Testis (tissue), 3 donors: ENCODE measurements around the gene MMP25. TPM values are rescaled to one million over a fixed set of nuclear protein-coding genes. Genes with fewer than 3 reads are reported as not detected.

ENCODE experiments used
- DNase-seq: peaks from one replicate; pipeline ENCODE4 v3.0.0-alpha.2; 2019
- H3K27ac ChIP-seq, 2 donors: fragments of 200-600 bp; sonication (generic); one replicate each; pipeline ENCODE4 v1.5.1; 2019
- H3K27me3 ChIP-seq: fragments of 200-600 bp; sonication (generic); one replicate; pipeline ENCODE4 v1.5.1; 2019
- H3K36me3 ChIP-seq: fragments of 200-600 bp; sonication (generic); one replicate; pipeline ENCODE4 v1.5.1; 2017; ENCODE audit warnings: low read depth; ENCODE audit errors: missing control alignments
- H3K4me1 ChIP-seq: fragments of 200-600 bp; sonication (generic); one replicate; pipeline ENCODE4 v1.5.1; 2019
- H3K4me3 ChIP-seq, 2 donors: fragments of 200-600 bp; sonication (generic); one replicate each; pipeline ENCODE4 v1.5.1; 2017 to 2019
- H3K9me3 ChIP-seq: fragments of 200-600 bp; sonication (generic); one replicate; pipeline ENCODE4 v1.5.1; 2017
- POLR2A ChIP-seq: fragments of 450-650 bp; IDR thresholded peaks from one replicate; pipeline ENCODE4 v1.6.1; 2017; ENCODE audit warnings: antibody characterized with exemption, mild to moderate bottlenecking, moderate library complexity
- WGBS, 2 donors: methylation state at CpG; one replicate each; pipeline ENCODE4 v1.1.5; 2018; 5-methylcytosine and 5-hydroxymethylcytosine counted together
- intact Hi-C: fragments of 100-400 bp; cut with DNase I; formaldehyde crosslinking; loops from one replicate; pipeline ENCODE4 v1.15.1; 2023; ENCODE audit warnings: low total_unique reads
- polyA plus RNA-seq: library from polyadenylated mRNA; stranded (reverse); fragments of 350-450 nt; fragmentation: Illumina TruSeq; extraction: RNeasy Lipid Tissue Mini Kit (QIAGEN cat#74804); gene quantifications from one replicate; pipeline ENCODE4 v1.2.3, GENCODE V29; 2014; ENCODE audit warnings: low read depth, low replicate concordance; ENCODE audit not compliant: insufficient read depth
- total RNA-seq, 2 donors: library from RNA; depleted of rRNA; stranded (reverse); fragments of >200 nt; gene quantifications; one replicate each; pipeline ENCODE4 v1.2.3, GENCODE V29; 2016
- TF ChIP-seq, protein P1 (sequence below), 3 experiments: fragments of 450-650 bp in 2 of 3; fragments of 200-600 bp in 1 of 3; sonication (generic) in 1 of 3; IDR thresholded peaks; one replicate each; pipeline ENCODE4 v1.5.1; 2016 to 2019; ENCODE audit warnings: antibody characterized with exemption in 3 of 3, mild to moderate bottlenecking in 2 of 3, moderate library complexity in 1 of 3

MMP25 gene
- total and polyA plus RNA-seq, 3 donors from 2014 or later = 0.53 to 1.5 (median 0.62) TPM

DNA sequence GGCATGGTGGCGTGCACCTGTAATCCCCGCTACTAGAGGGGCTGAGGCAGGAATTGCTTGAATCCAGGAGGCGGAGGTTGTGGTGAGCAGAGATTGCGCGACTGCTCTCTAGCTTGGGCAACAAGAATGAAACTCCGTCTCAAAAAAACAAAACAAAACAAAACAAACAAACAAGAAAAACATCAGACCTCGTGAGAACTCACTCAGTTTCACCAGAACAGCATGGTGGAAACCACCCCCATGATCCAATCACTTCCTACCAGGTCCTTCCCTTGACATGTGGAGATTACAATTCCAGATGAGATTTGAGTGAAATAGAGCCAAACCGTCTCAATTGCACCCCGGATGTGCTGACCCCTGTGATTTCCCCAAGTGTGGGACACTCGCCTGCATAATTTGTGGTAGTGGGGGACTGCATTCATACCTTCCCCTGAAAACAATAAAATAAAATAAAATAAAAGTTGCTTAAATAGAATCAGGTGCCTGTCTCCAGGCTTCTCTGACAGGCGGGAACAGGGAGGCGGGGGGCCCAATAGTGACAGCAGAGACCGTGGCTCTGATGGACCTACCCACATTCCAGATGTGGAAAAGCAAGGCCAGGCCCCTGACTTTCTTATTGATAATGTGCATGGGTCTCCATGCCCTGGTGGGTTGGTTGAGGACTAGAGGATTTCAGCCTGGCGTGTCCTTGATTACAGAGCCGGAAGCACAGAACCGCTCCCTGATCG lies 39.7 kb downstream of the MMP25 start:
- no peak for TF ChIP-seq POLR2A
- TF ChIP-seq, protein P1, sequence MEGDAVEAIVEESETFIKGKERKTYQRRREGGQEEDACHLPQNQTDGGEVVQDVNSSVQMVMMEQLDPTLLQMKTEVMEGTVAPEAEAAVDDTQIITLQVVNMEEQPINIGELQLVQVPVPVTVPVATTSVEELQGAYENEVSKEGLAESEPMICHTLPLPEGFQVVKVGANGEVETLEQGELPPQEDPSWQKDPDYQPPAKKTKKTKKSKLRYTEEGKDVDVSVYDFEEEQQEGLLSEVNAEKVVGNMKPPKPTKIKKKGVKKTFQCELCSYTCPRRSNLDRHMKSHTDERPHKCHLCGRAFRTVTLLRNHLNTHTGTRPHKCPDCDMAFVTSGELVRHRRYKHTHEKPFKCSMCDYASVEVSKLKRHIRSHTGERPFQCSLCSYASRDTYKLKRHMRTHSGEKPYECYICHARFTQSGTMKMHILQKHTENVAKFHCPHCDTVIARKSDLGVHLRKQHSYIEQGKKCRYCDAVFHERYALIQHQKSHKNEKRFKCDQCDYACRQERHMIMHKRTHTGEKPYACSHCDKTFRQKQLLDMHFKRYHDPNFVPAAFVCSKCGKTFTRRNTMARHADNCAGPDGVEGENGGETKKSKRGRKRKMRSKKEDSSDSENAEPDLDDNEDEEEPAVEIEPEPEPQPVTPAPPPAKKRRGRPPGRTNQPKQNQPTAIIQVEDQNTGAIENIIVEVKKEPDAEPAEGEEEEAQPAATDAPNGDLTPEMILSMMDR (IDR thresholded peaks at IDR 0.05) = no peak
- H3K27ac ChIP-seq = peak overlapping the region in 1 of 2 donors; percentile 66
- peaks cover 20% of the 10 kb centered on the region for H3K4me1 ChIP-seq
- no peak for DNase-seq
- H3K4me3 ChIP-seq = no peak overlapping the region
- WGBS, 2 donors = 82 to 85% methylated on average over 17 of the region's 17 CpGs
- intact Hi-C loops = no loop called here
- H3K27me3 ChIP-seq = no peaks in the 10 kb centered on the region
- no peaks in the 10 kb centered on the region for H3K9me3 ChIP-seq
- no peaks in the 10 kb centered on the region for H3K36me3 ChIP-seq

DNA sequence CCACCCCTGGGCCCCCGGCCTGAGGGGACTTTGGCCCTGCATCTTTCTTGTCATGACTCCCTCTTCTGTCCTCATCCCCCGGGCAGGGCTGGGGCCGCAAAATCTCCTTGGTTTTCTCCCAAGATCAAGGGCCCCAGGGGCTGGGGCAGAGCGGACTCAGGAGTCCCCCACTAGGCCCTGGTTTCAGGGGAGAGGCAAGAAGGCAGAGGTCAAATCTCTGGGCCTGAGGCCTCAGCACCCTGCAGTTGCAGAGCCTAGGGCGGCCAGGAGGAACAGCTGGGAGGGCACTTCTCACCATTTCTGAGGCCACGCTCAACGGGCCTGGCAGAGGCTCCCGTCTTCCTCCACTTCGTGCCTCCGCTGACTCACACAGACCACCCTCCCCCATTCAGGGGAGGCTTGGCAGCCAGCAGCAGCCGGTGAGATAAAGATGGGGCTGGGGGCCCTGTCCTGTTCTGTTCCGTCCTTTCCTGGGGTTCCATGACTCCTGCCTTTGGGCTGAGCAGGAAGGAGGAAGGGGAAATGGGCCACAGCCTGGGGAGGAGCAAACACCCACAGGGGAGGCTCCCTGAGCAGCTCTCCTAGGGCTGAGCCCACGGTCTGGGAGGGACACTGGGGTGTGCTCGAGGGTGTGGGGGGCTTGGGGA lies 40.4 kb downstream of the MMP25 start:
- Histone ChIP-seq H3K4me1 (peaks cover 20% of the 10 kb centered on the region), H3K9me3 (no peaks in the 10 kb centered on the region), H3K27me3 (no peaks in the 10 kb centered on the region), H3K36me3 (no peaks in the 10 kb centered on the region), H3K27ac (peak overlapping the region; percentile 20 to 66), H3K4me3 (no peak overlapping the region)
- intact Hi-C loops = no loop called here
- no peak for DNase-seq
- WGBS, 2 donors = 61 to 72% methylated on average over 7 to 13 of the region's 14 CpGs
- no peak for TF ChIP-seq POLR2A
- TF ChIP-seq, protein P1 (IDR thresholded peaks at IDR 0.05) = no peak

DNA sequence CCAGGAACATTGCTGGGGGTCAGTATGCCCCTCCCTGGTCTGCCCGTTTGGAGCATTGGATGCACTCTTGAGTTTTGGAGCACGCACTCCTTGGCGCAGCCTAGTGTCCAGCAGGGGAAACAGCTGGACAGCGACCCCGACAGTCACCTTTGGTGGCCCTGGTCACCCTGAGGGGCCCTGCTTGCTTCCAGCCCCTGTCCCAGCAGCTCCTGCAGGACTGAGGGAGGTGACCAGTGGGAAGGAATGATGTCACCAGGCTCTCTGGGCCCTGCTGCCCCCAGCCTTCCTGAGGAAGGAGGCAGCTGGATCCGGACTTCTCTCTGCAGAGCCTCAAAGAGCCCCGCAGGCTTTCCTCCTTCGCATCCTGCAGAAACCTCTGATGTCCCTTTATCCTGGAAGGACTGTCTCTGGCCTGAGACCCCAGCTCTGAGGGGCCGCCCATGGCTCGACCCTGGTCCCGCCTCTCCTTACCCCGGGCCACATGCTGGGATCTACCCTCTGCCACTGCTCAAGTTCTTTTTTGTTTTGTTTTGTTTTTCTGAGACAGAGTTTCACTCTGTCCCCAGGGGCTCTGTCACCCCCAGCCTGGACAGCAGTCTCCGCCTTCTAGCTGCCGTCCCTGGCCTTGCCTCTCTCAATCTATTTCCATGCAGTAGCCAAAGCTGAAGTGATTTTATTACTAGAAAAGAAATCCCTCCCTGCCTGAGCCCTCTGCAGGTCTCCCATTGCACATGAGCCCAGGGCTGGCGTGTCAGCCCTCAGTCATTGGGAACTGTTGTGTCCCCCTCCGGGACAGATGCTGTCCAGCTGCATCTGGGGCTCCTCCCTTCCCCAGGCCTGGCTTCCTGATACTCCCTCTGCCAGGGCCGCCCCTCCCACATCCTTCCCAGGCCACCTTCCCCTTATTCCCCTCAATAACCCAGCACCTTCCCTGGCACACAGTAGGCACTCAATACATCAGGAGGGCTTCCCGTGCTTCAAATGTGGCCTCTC lies 41.2 kb downstream of the MMP25 start:
- no peaks in the 10 kb centered on the region for H3K36me3 ChIP-seq
- TF ChIP-seq, protein P1 (IDR thresholded peaks at IDR 0.05) = peak in 1 of 3 experiments; percentile 7
- no peak for TF ChIP-seq POLR2A
- DNase-seq = no peak
- WGBS, 2 donors = 64 to 73% methylated on average over 12 to 16 of the region's 18 CpGs
- H3K4me1 ChIP-seq = peaks cover 20% of the 10 kb centered on the region
- intact Hi-C loops = no loop called here
- peak overlapping the region in 1 of 2 donors; percentile 66 for H3K27ac ChIP-seq
- H3K27me3 ChIP-seq = no peaks in the 10 kb centered on the region
- H3K9me3 ChIP-seq = no peaks in the 10 kb centered on the region
- no peak overlapping the region for H3K4me3 ChIP-seq

DNA sequence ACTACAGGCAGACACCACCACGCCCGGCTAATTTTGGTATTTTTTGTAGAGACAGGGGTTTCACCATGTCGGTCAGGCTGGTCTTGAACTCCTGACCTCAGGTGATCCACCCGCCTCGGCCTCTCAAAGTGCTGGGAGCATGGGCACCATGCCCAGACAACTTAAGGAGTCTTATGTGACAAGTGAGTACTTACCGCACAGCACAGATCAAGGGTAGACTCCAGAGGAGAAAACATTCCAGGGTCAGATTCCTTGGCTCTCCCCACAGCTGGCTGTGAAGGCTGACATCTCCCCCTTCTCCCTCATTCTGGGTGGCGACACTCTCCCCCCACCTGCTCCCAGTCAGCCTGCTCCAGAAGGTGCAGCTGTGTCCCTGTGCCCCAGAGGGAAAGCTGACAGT lies 42.1 kb downstream of the MMP25 start:
- Histone ChIP-seq H3K27ac (no peak overlapping the region), H3K4me1 (peaks cover 20% of the 10 kb centered on the region), H3K4me3 (no peak overlapping the region), H3K27me3 (no peaks in the 10 kb centered on the region), H3K36me3 (no peaks in the 10 kb centered on the region), H3K9me3 (no peaks in the 10 kb centered on the region)
- 27 to 39% methylated on average over 7 of the region's 7 CpGs for WGBS, 2 donors
- intact Hi-C loops = no loop called here
- TF ChIP-seq, protein P1 (IDR thresholded peaks at IDR 0.05) = no peak
- TF ChIP-seq POLR2A = no peak
- no peak for DNase-seq
